GM18907 (cell line): ENCODE measurements around the gene SLC25A21.
"Not testable (repeated sequence)": the region's sequence is repeated elsewhere in the genome, so short reads cannot be mapped to it uniquely, and the experiment has no call there.

Source experiments
- ATAC-seq: cut with Tn5 transposase; IDR thresholded peaks from one replicate; pipeline ENCODE4 v1.9.1; 2021; ENCODE audit warnings: mild to moderate bottlenecking, moderate library complexity; ENCODE audit not compliant: unreplicated experiment

The SLC25A21 gene

GRCh38 chr14:36996857-36997590 is 175.4 kb downstream of the SLC25A21 start:
- no peak for ATAC-seq

- no peak for ATAC-seq
Measured at GRCh38 chr14:36996133-36996856, 176.1 kb downstream of the SLC25A21 start.

DNA sequence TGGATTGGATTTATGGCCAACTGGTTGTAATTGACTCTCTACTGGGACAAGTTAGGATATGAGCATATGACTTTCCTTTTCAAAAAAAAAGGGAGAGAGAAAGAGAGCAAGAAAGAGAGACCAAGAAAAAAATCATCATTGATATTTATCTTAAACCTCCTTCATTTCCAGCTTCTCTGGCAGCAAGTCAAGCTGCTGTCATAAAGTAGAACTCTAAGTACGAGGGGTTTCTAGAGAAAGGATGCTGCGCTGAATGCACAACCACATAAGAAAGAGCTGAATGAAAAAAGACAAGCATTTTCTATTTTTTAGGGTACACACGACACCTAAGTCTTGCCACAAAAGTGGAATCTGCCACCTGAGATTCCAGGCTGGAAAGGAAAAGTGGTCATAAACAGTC is 182.6 kb downstream of the SLC25A21 start:
- ATAC-seq, result no peak

DNA sequence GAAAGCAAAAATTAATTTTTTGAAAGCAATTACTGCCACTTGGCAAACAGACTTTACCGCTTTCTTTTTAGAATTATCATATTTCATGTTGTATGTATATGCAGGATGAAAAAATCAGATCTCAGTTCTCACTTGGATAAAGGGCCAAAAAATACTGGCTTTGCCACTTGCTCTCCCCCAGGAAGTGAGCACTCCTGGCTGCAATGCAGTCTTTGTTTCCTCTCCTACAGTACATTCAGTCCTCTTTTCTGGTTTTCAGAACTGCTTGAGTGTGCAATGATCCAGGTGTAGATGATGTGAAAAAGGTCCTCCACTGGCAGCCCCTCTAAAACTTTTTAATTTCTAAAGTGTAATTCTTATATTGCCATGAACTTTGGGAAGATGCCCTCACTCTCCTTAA is 183.4 kb downstream of the SLC25A21 start:
- no peak for ATAC-seq

GRCh38 chr14:36988568-36988967 is 183.8 kb downstream of the SLC25A21 start:
- no peak for ATAC-seq

DNA sequence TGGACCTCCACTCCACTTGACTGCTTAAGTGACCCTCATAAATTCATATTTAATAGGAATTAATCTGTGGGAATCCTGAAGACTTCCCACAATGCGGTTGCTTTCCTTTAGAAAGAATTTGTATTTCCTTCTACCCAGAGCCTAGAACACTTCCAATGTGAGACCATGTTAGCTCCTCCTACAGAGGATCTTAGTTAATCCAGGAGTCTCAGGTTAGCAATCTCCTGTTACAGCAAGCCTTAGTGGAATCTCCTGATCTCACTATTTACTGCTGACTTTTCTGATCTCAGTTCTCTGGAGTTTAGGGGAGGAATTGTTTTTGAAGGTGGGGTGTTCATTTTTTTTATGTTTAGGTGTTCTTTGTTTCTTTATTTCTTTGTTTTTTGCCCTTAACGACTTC is 186.0 kb downstream of the SLC25A21 start:
- ATAC-seq, result no peak

- ATAC-seq, result no peak
Measured at GRCh38 chr14:36981832-36982529, 190.4 kb downstream of the SLC25A21 start.

- ATAC-seq, result not testable (repeated sequence)
Measured at GRCh38 chr14:36980413-36980812, 192.0 kb downstream of the SLC25A21 start.

GRCh38 chr14:36979863-36980262 is 192.5 kb downstream of the SLC25A21 start:
- ATAC-seq, result no peak

GRCh38 chr14:36976571-36977023 is 195.8 kb downstream of the SLC25A21 start:
- no peak for ATAC-seq

- ATAC-seq, result no peak
Measured at GRCh38 chr14:36975834-36976233, 196.6 kb downstream of the SLC25A21 start.

DNA sequence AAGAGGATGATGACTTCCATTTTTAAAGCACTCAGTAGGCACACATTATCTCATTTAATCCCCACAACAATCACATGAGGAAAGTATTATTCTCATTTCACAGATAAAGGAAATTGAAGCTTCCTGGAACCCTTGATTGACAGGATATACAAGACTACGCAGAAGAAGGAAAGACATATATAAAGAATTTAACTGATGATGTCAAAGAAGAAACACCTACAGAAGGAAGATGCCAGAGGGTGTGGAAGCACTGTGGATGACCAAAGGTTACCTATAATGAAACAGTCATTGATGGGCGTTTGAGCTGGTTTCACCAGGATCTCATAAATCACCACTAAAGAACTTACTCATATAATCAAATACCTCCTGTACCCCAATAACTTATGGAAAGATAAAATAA is 197.4 kb downstream of the SLC25A21 start:
- ATAC-seq, result no peak

- ATAC-seq, result no peak
Measured at GRCh38 chr14:36973806-36974442, 198.5 kb downstream of the SLC25A21 start.

GRCh38 chr14:36971263-36971855 is 201.0 kb downstream of the SLC25A21 start:
- ATAC-seq, result no peak

GRCh38 chr14:36967892-36968555 is 204.4 kb downstream of the SLC25A21 start:
- ATAC-seq, result no peak

GRCh38 chr14:36955967-36956366 is 216.4 kb downstream of the SLC25A21 start:
- ATAC-seq, result no peak

DNA sequence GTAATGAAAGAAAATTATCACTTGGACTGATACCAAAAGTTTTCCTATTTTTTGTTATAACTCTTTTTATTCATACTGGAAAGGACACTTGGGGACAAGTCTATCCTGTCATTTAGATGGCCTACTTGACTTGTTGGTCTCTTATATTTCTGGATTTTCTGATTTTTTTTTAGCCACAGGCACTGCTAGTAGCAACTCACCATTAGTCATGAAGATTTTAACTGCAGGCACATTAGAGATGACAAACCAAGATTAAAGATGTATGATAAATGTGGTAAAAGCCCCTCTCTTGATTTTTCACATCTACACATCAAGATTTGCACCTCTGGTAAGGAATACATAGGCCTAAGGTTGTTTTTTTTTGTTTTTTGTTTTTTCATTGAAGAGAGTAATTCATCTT is 217.0 kb downstream of the SLC25A21 start:
- no peak for ATAC-seq

- no peak for ATAC-seq
Measured at GRCh38 chr14:36952689-36953088, 219.7 kb downstream of the SLC25A21 start.

DNA sequence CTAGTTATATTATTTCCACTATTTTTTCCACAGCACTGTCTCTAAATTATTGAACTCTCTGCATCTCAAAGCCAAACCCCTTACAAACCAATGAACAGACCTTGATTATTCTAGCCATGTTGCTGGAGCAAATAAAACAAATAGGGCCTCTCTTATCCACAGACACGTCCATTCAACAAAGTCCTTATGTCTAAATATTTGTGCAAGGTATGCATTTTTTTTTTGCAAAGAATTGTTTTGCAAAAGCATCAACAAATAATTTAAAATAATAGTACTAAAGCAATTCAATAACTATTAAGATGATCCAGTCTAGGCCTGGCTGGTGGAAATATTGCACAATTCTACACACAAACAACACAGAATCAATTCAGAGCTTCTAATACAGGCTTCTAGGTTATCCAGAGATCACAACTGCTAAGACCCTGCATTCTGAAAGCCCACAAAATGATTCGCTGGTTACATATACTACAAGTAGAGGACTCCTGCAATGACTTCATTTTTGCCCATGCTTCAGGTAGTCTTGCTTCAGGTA is 221.0 kb downstream of the SLC25A21 start:
- ATAC-seq, result no peak

DNA sequence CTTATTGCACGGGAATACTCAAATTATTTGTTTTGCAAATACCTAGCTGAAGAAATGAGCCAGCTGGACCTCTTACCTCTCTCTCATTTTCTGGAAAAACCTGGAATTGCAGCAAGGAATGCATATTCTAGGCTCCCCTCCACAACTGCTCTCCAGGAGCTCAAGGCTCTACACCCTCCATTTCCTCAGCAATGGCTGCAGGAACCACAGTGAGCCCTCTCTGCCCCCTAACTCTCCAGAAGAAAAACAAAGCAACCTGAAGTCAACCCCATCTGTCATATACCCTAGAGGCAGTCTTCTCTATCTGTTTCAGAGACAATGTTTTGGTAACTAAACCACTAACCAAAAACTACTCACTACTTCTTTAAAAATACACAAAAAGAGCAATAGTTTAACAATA is 221.6 kb downstream of the SLC25A21 start:
- ATAC-seq, result no peak
